ENCODE data around the gene OLA1. TPM values are rescaled to one million over a fixed set of nuclear protein-coding genes. Genes with fewer than 3 reads are reported as not detected.

Gene OLA1
- polyA plus RNA-seq, 2 donors, result 40.2 to 77.1 TPM

GRCh38 chr2:174117951-174118930 lies 130.1 kb downstream of the OLA1 start:
- no peaks in the 10 kb centered on the region for H3K27me3 ChIP-seq (ENCODE audit: control insufficient read depth in 1 of 2, insufficient read depth in 2 of 2, low read length in 2 of 2)
- no peak overlapping the region for H3K27ac ChIP-seq (ENCODE audit: low read depth in 2 of 2, low read length in 1 of 2)
- WGBS, 2 donors, result 77 to 81% methylated on average over 9 of the region's 9 CpGs
- H3K4me3 ChIP-seq (ENCODE audit: low read depth in 1 of 2, low read length in 2 of 2), result no peak overlapping the region
- H3K9me3 ChIP-seq (ENCODE audit: control insufficient read depth in 2 of 2, insufficient read depth in 1 of 2, low read depth in 1 of 2, low read length in 1 of 2), result no peaks in the 10 kb centered on the region
- H3K4me1 ChIP-seq (ENCODE audit: control insufficient read depth in 2 of 2, insufficient read depth in 2 of 2, low read length in 1 of 2), result no peaks in the 10 kb centered on the region
- H3K36me3 ChIP-seq (ENCODE audit: control insufficient read depth in 2 of 2, insufficient read depth in 2 of 2, low read length in 1 of 2), result no peaks in the 10 kb centered on the region

- H3K27ac ChIP-seq (ENCODE audit: low read depth in 2 of 2, low read length in 1 of 2), result no peak overlapping the region
- no peaks in the 10 kb centered on the region for H3K36me3 ChIP-seq (ENCODE audit: control insufficient read depth in 2 of 2, insufficient read depth in 2 of 2, low read length in 1 of 2)
- no peaks in the 10 kb centered on the region for H3K4me1 ChIP-seq (ENCODE audit: control insufficient read depth in 2 of 2, insufficient read depth in 2 of 2, low read length in 1 of 2)
- no peak overlapping the region for H3K4me3 ChIP-seq (ENCODE audit: low read depth in 1 of 2, low read length in 2 of 2)
- no peaks in the 10 kb centered on the region for H3K9me3 ChIP-seq (ENCODE audit: control insufficient read depth in 2 of 2, insufficient read depth in 1 of 2, low read depth in 1 of 2, low read length in 1 of 2)
- 90 to 95% methylated on average over 2 of the region's 2 CpGs for WGBS, 2 donors
- no peaks in the 10 kb centered on the region for H3K27me3 ChIP-seq (ENCODE audit: control insufficient read depth in 1 of 2, insufficient read depth in 2 of 2, low read length in 2 of 2)
These were observed 136.3 kb downstream of the OLA1 start for GRCh38 chr2:174112073-174112472.

DNA sequence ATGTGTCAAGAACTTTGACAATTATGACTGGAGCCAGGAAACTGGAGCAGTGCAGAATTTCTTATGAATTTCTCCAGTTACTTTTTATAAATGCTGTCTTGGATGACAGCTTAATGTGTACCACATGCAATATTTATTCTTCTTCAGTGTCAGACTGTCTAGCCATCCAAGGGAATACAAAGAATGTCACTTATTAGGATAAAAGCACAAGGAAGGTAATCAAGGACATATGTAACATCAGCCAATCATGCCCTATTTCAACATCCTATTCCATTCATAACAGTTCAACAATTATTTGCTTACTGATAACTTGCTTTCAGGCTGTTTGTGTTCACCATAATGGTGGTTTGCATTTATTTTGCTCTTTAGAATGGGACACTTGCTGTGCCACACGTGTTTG lies 139.8 kb downstream of the OLA1 start:
- no peaks in the 10 kb centered on the region for H3K27me3 ChIP-seq (ENCODE audit: control insufficient read depth in 1 of 2, insufficient read depth in 2 of 2, low read length in 2 of 2)
- H3K36me3 ChIP-seq (ENCODE audit: control insufficient read depth in 2 of 2, insufficient read depth in 2 of 2, low read length in 1 of 2), result no peaks in the 10 kb centered on the region
- H3K4me1 ChIP-seq (ENCODE audit: control insufficient read depth in 2 of 2, insufficient read depth in 2 of 2, low read length in 1 of 2), result no peaks in the 10 kb centered on the region
- 80 to 87% methylated on average over 1 of the region's 1 CpG for WGBS, 2 donors
- H3K9me3 ChIP-seq (ENCODE audit: control insufficient read depth in 2 of 2, insufficient read depth in 1 of 2, low read depth in 1 of 2, low read length in 1 of 2), result no peaks in the 10 kb centered on the region
- no peak overlapping the region for H3K27ac ChIP-seq (ENCODE audit: low read depth in 2 of 2, low read length in 1 of 2)
- H3K4me3 ChIP-seq (ENCODE audit: low read depth in 1 of 2, low read length in 2 of 2), result no peak overlapping the region

DNA sequence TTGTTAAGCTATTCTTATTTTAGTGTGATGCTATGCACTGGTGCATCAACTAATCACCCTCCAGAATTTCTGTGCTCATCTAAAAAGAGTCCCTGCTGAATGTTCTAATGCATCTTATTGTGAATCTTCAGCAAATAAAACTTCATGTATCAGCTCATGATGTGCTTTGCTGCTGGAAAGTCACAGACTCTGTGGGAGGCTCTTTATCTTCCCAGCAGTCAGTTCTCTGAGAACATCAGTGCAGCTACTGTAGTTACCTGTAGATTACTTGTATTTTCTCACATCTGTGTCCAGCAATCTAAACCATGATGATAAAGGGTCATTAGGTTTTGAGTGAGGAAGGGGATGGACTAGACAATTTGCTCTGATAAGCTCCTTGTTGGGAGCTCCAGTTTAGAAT lies 141.6 kb downstream of the OLA1 start:
- H3K4me1 ChIP-seq (ENCODE audit: control insufficient read depth in 2 of 2, insufficient read depth in 2 of 2, low read length in 1 of 2), result no peaks in the 10 kb centered on the region
- H3K27me3 ChIP-seq (ENCODE audit: control insufficient read depth in 1 of 2, insufficient read depth in 2 of 2, low read length in 2 of 2), result no peaks in the 10 kb centered on the region
- no peaks in the 10 kb centered on the region for H3K9me3 ChIP-seq (ENCODE audit: control insufficient read depth in 2 of 2, insufficient read depth in 1 of 2, low read depth in 1 of 2, low read length in 1 of 2)
- no peaks in the 10 kb centered on the region for H3K36me3 ChIP-seq (ENCODE audit: control insufficient read depth in 2 of 2, insufficient read depth in 2 of 2, low read length in 1 of 2)
- no peak overlapping the region for H3K4me3 ChIP-seq (ENCODE audit: low read depth in 1 of 2, low read length in 2 of 2)
- no peak overlapping the region for H3K27ac ChIP-seq (ENCODE audit: low read depth in 2 of 2, low read length in 1 of 2)

DNA sequence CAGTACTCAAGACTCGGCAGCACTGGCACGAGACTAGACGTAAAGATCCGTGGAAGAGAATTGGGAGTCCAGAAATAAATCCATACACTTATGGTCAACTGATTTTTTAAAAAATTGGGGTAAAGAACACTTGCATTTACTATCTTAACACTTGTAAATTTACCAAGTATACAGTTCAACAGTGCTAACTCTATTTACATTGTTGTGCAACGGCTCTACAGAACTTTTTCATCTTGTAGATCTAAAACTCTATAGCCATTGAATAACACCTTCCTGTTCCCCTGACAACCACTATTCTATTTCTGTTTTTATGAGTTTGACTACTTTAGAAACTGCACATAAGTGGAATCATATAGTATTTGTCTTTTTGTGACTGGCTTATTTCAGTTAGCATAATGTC lies 153.8 kb downstream of the OLA1 start:
- H3K4me1 ChIP-seq (ENCODE audit: control insufficient read depth in 2 of 2, insufficient read depth in 2 of 2, low read length in 1 of 2), result no peaks in the 10 kb centered on the region
- no peak overlapping the region for H3K4me3 ChIP-seq (ENCODE audit: low read depth in 1 of 2, low read length in 2 of 2)
- 93 to 94% methylated on average over 5 of the region's 5 CpGs for WGBS, 2 donors
- H3K9me3 ChIP-seq (ENCODE audit: control insufficient read depth in 2 of 2, insufficient read depth in 1 of 2, low read depth in 1 of 2, low read length in 1 of 2), result no peaks in the 10 kb centered on the region
- no peak overlapping the region for H3K27ac ChIP-seq (ENCODE audit: low read depth in 2 of 2, low read length in 1 of 2)
- no peaks in the 10 kb centered on the region for H3K27me3 ChIP-seq (ENCODE audit: control insufficient read depth in 1 of 2, insufficient read depth in 2 of 2, low read length in 2 of 2)
- no peaks in the 10 kb centered on the region for H3K36me3 ChIP-seq (ENCODE audit: control insufficient read depth in 2 of 2, insufficient read depth in 2 of 2, low read length in 1 of 2)

GRCh38 chr2:174090476-174090875 lies 157.9 kb downstream of the OLA1 start:
- 91 to 96% methylated on average over 4 of the region's 4 CpGs for WGBS, 2 donors
- H3K4me3 ChIP-seq (ENCODE audit: low read depth in 1 of 2, low read length in 2 of 2), result no peak overlapping the region
- H3K27me3 ChIP-seq (ENCODE audit: control insufficient read depth in 1 of 2, insufficient read depth in 2 of 2, low read length in 2 of 2), result no peaks in the 10 kb centered on the region
- H3K27ac ChIP-seq (ENCODE audit: low read depth in 2 of 2, low read length in 1 of 2), result no peak overlapping the region
- no peaks in the 10 kb centered on the region for H3K4me1 ChIP-seq (ENCODE audit: control insufficient read depth in 2 of 2, insufficient read depth in 2 of 2, low read length in 1 of 2)
- H3K36me3 ChIP-seq (ENCODE audit: control insufficient read depth in 2 of 2, insufficient read depth in 2 of 2, low read length in 1 of 2), result no peaks in the 10 kb centered on the region
- no peaks in the 10 kb centered on the region for H3K9me3 ChIP-seq (ENCODE audit: control insufficient read depth in 2 of 2, insufficient read depth in 1 of 2, low read depth in 1 of 2, low read length in 1 of 2)

- Histone ChIP-seq H3K27ac (ENCODE audit: low read depth in 2 of 2, low read length in 1 of 2) (no peak overlapping the region), H3K27me3 (ENCODE audit: control insufficient read depth in 1 of 2, insufficient read depth in 2 of 2, low read length in 2 of 2) (no peaks in the 10 kb centered on the region), H3K4me1 (ENCODE audit: control insufficient read depth in 2 of 2, insufficient read depth in 2 of 2, low read length in 1 of 2) (no peaks in the 10 kb centered on the region), H3K4me3 (ENCODE audit: low read depth in 1 of 2, low read length in 2 of 2) (no peak overlapping the region), H3K9me3 (ENCODE audit: control insufficient read depth in 2 of 2, insufficient read depth in 1 of 2, low read depth in 1 of 2, low read length in 1 of 2) (no peaks in the 10 kb centered on the region), H3K36me3 (ENCODE audit: control insufficient read depth in 2 of 2, insufficient read depth in 2 of 2, low read length in 1 of 2) (no peaks in the 10 kb centered on the region)
- WGBS, 2 donors, result 91 to 96% methylated on average over 5 of the region's 5 CpGs
These were observed 159.4 kb downstream of the OLA1 start for GRCh38 chr2:174088706-174089460.

GRCh38 chr2:174086708-174087107 lies 161.6 kb downstream of the OLA1 start:
- 98% methylated on average over 11 of the region's 11 CpGs for WGBS, 2 donors
- no peak overlapping the region for H3K4me3 ChIP-seq (ENCODE audit: low read depth in 1 of 2, low read length in 2 of 2)
- no peaks in the 10 kb centered on the region for H3K9me3 ChIP-seq (ENCODE audit: control insufficient read depth in 2 of 2, insufficient read depth in 1 of 2, low read depth in 1 of 2, low read length in 1 of 2)
- H3K4me1 ChIP-seq (ENCODE audit: control insufficient read depth in 2 of 2, insufficient read depth in 2 of 2, low read length in 1 of 2), result no peaks in the 10 kb centered on the region
- H3K27ac ChIP-seq (ENCODE audit: low read depth in 2 of 2, low read length in 1 of 2), result no peak overlapping the region
- no peaks in the 10 kb centered on the region for H3K27me3 ChIP-seq (ENCODE audit: control insufficient read depth in 1 of 2, insufficient read depth in 2 of 2, low read length in 2 of 2)
- no peaks in the 10 kb centered on the region for H3K36me3 ChIP-seq (ENCODE audit: control insufficient read depth in 2 of 2, insufficient read depth in 2 of 2, low read length in 1 of 2)

DNA sequence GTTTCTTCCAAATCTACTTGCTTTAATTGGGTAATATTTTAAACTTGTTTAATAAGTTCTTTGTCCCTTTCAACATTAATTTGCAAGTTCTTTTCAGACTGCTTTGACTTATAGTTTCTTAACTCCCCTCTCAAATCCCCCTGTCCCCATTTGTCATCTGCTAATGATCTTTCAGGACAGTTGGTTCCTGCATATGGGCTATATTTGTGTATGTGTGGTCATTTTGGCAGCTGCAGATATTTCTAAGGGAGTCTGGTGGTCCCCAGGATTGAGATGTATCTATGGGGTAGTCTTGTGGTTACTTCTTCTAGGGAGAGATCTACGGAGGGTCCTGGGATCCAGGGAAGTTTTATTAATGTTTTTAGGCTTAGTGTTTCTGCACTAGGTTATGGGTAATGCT lies 162.6 kb downstream of the OLA1 start:
- WGBS, 2 donors, result 86 to 98% methylated on average over 1 of the region's 1 CpG
- Histone ChIP-seq H3K36me3 (ENCODE audit: control insufficient read depth in 2 of 2, insufficient read depth in 2 of 2, low read length in 1 of 2) (no peaks in the 10 kb centered on the region), H3K4me1 (ENCODE audit: control insufficient read depth in 2 of 2, insufficient read depth in 2 of 2, low read length in 1 of 2) (no peaks in the 10 kb centered on the region), H3K9me3 (ENCODE audit: control insufficient read depth in 2 of 2, insufficient read depth in 1 of 2, low read depth in 1 of 2, low read length in 1 of 2) (no peaks in the 10 kb centered on the region), H3K27me3 (ENCODE audit: control insufficient read depth in 1 of 2, insufficient read depth in 2 of 2, low read length in 2 of 2) (no peaks in the 10 kb centered on the region), H3K4me3 (ENCODE audit: low read depth in 1 of 2, low read length in 2 of 2) (no peak overlapping the region), H3K27ac (ENCODE audit: low read depth in 2 of 2, low read length in 1 of 2) (no peak overlapping the region)
